Kidney (tissue), 14 donors: Measurements from ENCODE around the gene GGT7. TPM values are rescaled to one million over a fixed set of nuclear protein-coding genes. Genes with fewer than 3 reads are reported as not detected.

ENCODE experiments used
- DNase-seq, 5 donors: peaks; one replicate each; pipeline ENCODE4 v3.0.0-alpha.2; 2013 to 2020
- FAIRE-seq: peaks from 2 replicates; lab custom pipeline; 2012; peaks lifted over from hg19 to GRCh38; lab: Jason Lieb, UNC
- H3K27ac ChIP-seq, 2 donors: one replicate each; pipeline ENCODE4 v1.7.0; 2013; ENCODE audit warnings: low read depth in 2 of 2, low read length in 2 of 2, inconsistent platforms in 1 of 2
- H3K27me3 ChIP-seq: one replicate; pipeline ENCODE4 v1.7.1; 2013; ENCODE audit warnings: low read length, inconsistent platforms; ENCODE audit not compliant: control insufficient read depth, insufficient read depth
- H3K36me3 ChIP-seq, 3 donors: one replicate each; pipeline versions ENCODE4 v1.7.0 to v1.7.1; 2013; ENCODE audit warnings: low read length in 3 of 3, control low read depth in 1 of 3, inconsistent platforms in 1 of 3; ENCODE audit not compliant: insufficient read depth in 3 of 3, control insufficient read depth in 2 of 3
- H3K4me1 ChIP-seq, 3 donors: one replicate each; pipeline versions ENCODE4 v1.7.0 to v1.7.1; 2013; ENCODE audit warnings: low read length in 3 of 3, inconsistent platforms in 1 of 3, low read depth in 1 of 3; ENCODE audit not compliant: control insufficient read depth in 2 of 3, insufficient read depth in 2 of 3
- H3K4me3 ChIP-seq, 3 donors: one replicate each; pipeline versions ENCODE4 v1.7.0 to v1.8.1; 2013; ENCODE audit warnings: low read length in 3 of 3, control low read depth in 1 of 3, inconsistent platforms in 1 of 3
- H3K9ac ChIP-seq, 3 donors: one replicate each; pipeline versions ENCODE4 v1.7.0 to v1.7.1; 2013; ENCODE audit warnings: low read length in 3 of 3, control low read depth in 1 of 3, inconsistent platforms in 1 of 3
- H3K9me3 ChIP-seq, 3 donors: one replicate each; pipeline versions ENCODE4 v1.7.0 to v1.7.1; 2013; ENCODE audit warnings: low read length in 3 of 3, control low read depth in 1 of 3, inconsistent platforms in 1 of 3; ENCODE audit not compliant: control insufficient read depth in 2 of 3, insufficient read depth in 1 of 3
- intact Hi-C: fragments of 100-400 bp; cut with DNase I; formaldehyde crosslinking; loops from one replicate; pipeline ENCODE4 v1.11.1; 2022
- polyA plus RNA-seq: library from polyadenylated mRNA; stranded (reverse); fragments of 350-450 nt; fragmentation: Illumina TruSeq; extraction: RNeasy Lipid Tissue Mini Kit (QIAGEN cat#74804); gene quantifications from one replicate; pipeline ENCODE4 v1.2.3, GENCODE V29; 2014; ENCODE audit warnings: low read depth, low replicate concordance; ENCODE audit not compliant: insufficient read depth
- total RNA-seq: library from RNA; stranded (reverse); fragmentation: NEBNext Ultra II Directional; extraction: Animal tissue kit (Norgen Biotek cat#: 25700); gene quantifications from one replicate; pipeline ENCODE4 v1.2.1, GENCODE V29; 2021
- TF ChIP-seq, protein P1 (sequence below): IDR thresholded peaks from 3 replicates; pipeline ENCODE4 v1.5.1; 2012; ENCODE audit warnings: mild to moderate bottlenecking, moderate library complexity, borderline replicate concordance; ENCODE audit not compliant: insufficient read depth; ENCODE audit errors: extremely low read depth
- donor health status: control.
- donor health status: control.
- donor health status: control.
- donor health status: control.
- donor health status: control.
- donor health status: DM: yes; HTN: yes; CAD: no.
- donor health status: Normal renal cell carcinoma (clear cell type).

Gene GGT7
- total and polyA plus RNA-seq, 2 donors from 2014 or later, result 24.3 to 27.0 TPM

DNA sequence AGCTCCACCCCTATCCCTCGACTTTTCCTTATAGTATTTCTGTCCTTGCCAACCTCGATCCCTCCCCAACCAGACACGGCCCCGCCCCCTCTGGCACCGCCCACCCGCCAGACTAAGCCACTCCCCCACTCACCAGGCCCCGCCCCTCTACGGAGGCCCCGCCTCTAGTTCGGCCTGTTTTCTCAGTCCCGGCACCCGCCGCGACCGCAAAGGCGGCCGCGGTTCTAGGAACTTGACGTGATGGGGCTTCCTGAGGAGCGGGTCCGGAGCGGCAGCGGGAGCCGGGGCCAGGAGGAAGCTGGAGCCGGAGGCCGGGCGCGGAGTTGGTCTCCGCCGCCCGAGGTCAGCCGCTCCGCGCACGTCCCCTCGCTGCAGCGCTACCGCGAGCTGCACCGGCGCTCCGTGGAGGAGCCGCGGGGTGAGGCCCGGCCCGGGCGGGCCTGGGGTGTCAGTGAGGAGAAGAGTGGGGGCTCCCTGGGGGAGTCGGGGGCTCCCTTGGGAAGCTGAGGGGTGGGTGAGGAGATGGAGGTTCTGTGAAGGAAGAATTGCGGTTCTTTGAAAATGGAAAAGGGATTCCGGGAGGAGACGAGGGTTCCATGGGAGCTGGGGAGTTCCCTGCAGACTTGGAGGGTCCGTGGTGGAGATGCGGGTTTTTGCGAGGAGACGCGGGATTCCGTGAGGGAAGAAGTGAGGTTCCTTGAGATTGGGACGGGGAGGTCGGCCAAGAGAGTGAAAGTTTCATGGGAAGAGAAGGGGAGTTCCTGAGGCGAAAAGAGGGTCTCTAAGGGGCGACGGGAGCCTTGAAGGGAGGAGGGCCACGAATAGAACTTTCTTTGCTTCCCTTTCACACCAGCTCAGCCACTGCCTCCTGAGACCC, 4.0 kb upstream of the GGT7 start, which contains the start of gene ACSS2:
Gene ACSS2, plus strand, starts transcription at position 207 of the 877 bp plus-strand sequence. Its CDS starts 34 bp downstream, at position 241.
- DNase-seq (peak in 4 of 5 donors; percentile 42 to 99 (median 98)), FAIRE-seq (no peak)
- H3K4me3 ChIP-seq, result peak within 1 kb of the TSS; percentile 83 to 93 (median 88)
- no peaks in the 10 kb centered on the region for H3K9me3 ChIP-seq
- H3K27ac ChIP-seq, result peak within 1 kb of the TSS; percentile 88 to 93
- H3K4me1 ChIP-seq, result peaks cover 0 to 29% (median 13%) of the 10 kb centered on the region in 3 donors
- intact Hi-C loops, result no loop called here
- H3K36me3 ChIP-seq, result no peaks in the 10 kb centered on the region
- peak within 1 kb of the TSS; percentile 58 to 95 (median 95) for H3K9ac ChIP-seq
- H3K27me3 ChIP-seq, result no peaks in the 10 kb centered on the region
- TF ChIP-seq, protein P1, sequence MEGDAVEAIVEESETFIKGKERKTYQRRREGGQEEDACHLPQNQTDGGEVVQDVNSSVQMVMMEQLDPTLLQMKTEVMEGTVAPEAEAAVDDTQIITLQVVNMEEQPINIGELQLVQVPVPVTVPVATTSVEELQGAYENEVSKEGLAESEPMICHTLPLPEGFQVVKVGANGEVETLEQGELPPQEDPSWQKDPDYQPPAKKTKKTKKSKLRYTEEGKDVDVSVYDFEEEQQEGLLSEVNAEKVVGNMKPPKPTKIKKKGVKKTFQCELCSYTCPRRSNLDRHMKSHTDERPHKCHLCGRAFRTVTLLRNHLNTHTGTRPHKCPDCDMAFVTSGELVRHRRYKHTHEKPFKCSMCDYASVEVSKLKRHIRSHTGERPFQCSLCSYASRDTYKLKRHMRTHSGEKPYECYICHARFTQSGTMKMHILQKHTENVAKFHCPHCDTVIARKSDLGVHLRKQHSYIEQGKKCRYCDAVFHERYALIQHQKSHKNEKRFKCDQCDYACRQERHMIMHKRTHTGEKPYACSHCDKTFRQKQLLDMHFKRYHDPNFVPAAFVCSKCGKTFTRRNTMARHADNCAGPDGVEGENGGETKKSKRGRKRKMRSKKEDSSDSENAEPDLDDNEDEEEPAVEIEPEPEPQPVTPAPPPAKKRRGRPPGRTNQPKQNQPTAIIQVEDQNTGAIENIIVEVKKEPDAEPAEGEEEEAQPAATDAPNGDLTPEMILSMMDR, result no peak

DNA sequence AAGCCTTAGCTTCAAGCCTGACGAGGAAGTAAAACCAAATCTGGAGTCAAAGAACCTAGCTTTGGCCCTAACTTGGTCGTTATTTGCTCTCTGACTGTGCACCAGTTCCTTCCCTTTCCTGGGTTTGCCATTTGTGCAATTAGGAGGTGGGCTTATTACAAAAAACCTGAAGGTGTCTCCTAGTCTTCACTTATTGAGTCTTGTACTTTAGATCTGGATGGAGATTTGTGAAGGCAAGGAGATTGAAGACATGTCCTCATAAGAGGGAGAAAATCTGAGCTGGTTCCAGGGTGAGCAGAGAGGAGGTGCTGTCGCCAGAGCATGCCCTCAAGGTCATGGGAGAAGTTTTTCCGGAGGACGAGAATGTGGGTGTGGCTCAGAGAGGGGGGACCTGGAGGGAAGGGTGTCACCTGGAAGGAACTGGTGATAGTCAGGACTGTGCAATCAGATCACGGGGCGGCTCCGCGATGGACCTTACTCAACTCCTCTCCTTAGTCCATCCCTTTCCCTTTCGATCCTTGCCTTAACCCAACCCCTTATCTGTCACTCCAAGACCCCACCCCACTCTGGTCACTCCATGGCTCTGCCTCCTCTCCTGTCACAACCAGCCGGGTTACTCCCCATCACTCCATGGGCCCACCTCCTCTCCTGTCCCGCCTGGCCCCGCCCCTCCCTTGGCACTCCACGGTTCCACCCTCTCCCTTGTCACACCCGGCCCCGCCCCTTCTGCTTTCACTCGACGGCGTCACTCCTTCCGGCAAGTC, 3.2 kb upstream of the GGT7 start:
- Histone ChIP-seq H3K36me3 (no peaks in the 10 kb centered on the region), H3K4me3 (peak overlapping the region; percentile 51 to 83 (median 75)), H3K9me3 (no peaks in the 10 kb centered on the region), H3K9ac (peak overlapping the region; percentile 51 to 68 (median 61)), H3K27ac (peak overlapping the region; percentile 88 to 93), H3K27me3 (no peaks in the 10 kb centered on the region), H3K4me1 (peaks cover 0 to 31% (median 13%) of the 10 kb centered on the region in 3 donors)
- DNase-seq, result peak in 2 of 5 donors; percentile 99 to 100
- TF ChIP-seq, protein P1, result peak; percentile 14
- no peak for FAIRE-seq
- intact Hi-C loops, result no loop called here

DNA sequence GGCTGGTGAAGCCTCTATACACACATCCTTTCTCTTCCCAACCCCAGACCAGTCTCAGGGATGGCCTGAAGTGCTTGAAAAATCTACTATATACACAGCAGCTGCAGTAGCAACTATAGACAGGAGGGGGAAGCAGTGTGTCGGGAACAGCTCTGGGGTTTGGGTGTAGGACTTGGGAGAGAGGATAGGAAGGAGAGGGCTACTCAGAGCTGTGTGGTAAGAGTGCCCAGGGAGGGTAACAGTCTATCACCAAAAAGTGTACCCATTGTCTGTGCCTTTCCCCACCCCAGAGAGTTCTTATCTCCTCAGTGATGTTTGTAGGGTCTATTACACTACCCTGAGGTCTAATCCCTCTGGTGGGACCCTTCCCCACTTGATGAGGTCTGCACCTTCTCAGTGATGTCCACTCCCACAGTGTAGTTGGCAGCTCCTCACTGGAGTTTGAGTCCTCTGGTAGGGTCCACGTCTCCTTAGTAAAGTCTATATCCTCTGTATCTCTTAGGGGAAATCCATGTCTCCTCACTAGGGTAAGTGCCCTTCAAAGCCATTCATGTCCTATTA, 1.5 kb upstream of the GGT7 start:
- DNase-seq (peak in 4 of 5 donors; percentile 82 to 90 (median 87)), FAIRE-seq (no peak)
- H3K4me3 ChIP-seq, result peak overlapping the region in 1 of 3 donors; percentile 51
- no peaks in the 10 kb centered on the region for H3K36me3 ChIP-seq
- H3K4me1 ChIP-seq, result peaks cover 0 to 31% (median 13%) of the 10 kb centered on the region in 3 donors
- TF ChIP-seq, protein P1, result peak; percentile 94
- H3K27me3 ChIP-seq, result no peaks in the 10 kb centered on the region
- H3K9ac ChIP-seq, result peak overlapping the region in 1 of 3 donors; percentile 29
- H3K9me3 ChIP-seq, result no peaks in the 10 kb centered on the region
- intact Hi-C loops, result loop anchor here (5.0 kb wide), 1 partner anchor 83 kb away; the partner anchor contains the start of genes GSS and MYH7B
- H3K27ac ChIP-seq, result peak overlapping the region; percentile 61 to 88
